ENCODE measurements around the gene EME2.

EME2 gene

DNA sequence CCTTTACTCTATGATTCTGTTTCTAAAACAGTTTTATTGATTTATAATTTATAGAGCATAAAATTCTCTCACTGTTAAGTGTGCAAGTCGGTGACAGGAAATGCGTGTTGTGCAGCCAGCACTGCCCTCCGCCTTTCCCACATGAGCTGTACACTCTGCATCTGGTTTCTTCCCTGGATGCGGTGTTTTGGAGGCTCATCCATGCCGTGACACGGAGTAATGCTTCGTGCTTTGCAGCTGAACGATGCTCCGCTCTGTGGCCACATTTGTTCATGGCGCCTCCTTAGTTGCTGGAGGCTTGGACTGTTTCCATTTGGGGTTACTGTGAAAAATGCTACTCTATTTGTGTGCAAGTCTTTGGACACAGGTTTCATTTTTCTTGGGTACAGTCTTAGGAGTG is 28.1 kb downstream of the EME2 start:
- no peak overlapping the region for H3K14ac ChIP-seq (ENCODE audit: low read length in 2 of 2)
- no peak overlapping the region for H3K9ac ChIP-seq (ENCODE audit: low read length)
- H4K91ac ChIP-seq (ENCODE audit: low read length), result no peak overlapping the region
- H2BK5ac ChIP-seq (ENCODE audit: low read depth, low read length, poor library complexity, severe bottlenecking), result no peak overlapping the region
- no peak overlapping the region for H3K23ac ChIP-seq (ENCODE audit: low read length in 2 of 2)
- peaks cover 5 to 10% of the 10 kb centered on the region in 2 experiments for H3K36me3 ChIP-seq (ENCODE audit: control insufficient read depth in 1 of 2, insufficient read depth in 2 of 2, low read depth in 1 of 2, low read length in 2 of 2)
- H2AFZ ChIP-seq (ENCODE audit: low read depth, low read length), result no peak overlapping the region
- H3K79me1 ChIP-seq (replicated peaks; ENCODE audit: low read length, poor library complexity, severe bottlenecking), result no peaks in the 10 kb centered on the region
- no peak overlapping the region for H3K4me3 ChIP-seq (ENCODE audit: insufficient read depth in 1 of 2, low read depth in 1 of 2, low read length in 2 of 2)
- H4K8ac ChIP-seq (ENCODE audit: low read length), result no peak overlapping the region
- no peak overlapping the region for H2BK15ac ChIP-seq (ENCODE audit: low read depth, poor library complexity, severe bottlenecking)
- H3K4ac ChIP-seq (ENCODE audit: low read depth in 1 of 2, low read length in 2 of 2), result no peak overlapping the region
- no peak overlapping the region for H2BK12ac ChIP-seq (ENCODE audit: low read length in 2 of 2)
- no peak overlapping the region for H3K4me2 ChIP-seq (ENCODE audit: low read length, poor library complexity, severe bottlenecking)
- WGBS, result 82% methylated on average over 10 of the region's 10 CpGs
- peaks cover 7% of the 10 kb centered on the region for H3K9me3 ChIP-seq (ENCODE audit: control insufficient read depth, low read length)
- H3K27me3 ChIP-seq (ENCODE audit: control insufficient read depth in 1 of 2, insufficient read depth in 1 of 2, low read length in 2 of 2), result no peaks in the 10 kb centered on the region
- H2BK120ac ChIP-seq (ENCODE audit: low read depth, low read length), result no peak overlapping the region
- no peak overlapping the region for H3K18ac ChIP-seq (ENCODE audit: low read depth in 1 of 2, low read length in 2 of 2)
- H3K27ac ChIP-seq (ENCODE audit: low read length, poor library complexity, severe bottlenecking), result no peak overlapping the region
- DNase-seq, result no peak
- no peak overlapping the region for H2AK5ac ChIP-seq (ENCODE audit: low read length, severe bottlenecking)
- no peaks in the 10 kb centered on the region for H3K4me1 ChIP-seq (ENCODE audit: control insufficient read depth, insufficient read depth, low read depth, low read length)

GRCh38 chr16:1807626-1808025 is 35.0 kb downstream of the EME2 start:
- Histone ChIP-seq H2BK5ac (ENCODE audit: low read depth, low read length, poor library complexity, severe bottlenecking) (no peak overlapping the region), H2BK15ac (ENCODE audit: low read depth, poor library complexity, severe bottlenecking) (no peak overlapping the region), H3K4me3 (ENCODE audit: insufficient read depth in 1 of 2, low read depth in 1 of 2, low read length in 2 of 2) (no peak overlapping the region), H3K18ac (ENCODE audit: low read depth in 1 of 2, low read length in 2 of 2) (no peak overlapping the region), H3K23ac (ENCODE audit: low read length in 2 of 2) (no peak overlapping the region), H2AFZ (ENCODE audit: low read depth, low read length) (no peak overlapping the region), H3K4ac (ENCODE audit: low read depth in 1 of 2, low read length in 2 of 2) (no peak overlapping the region), H4K8ac (ENCODE audit: low read length) (no peak overlapping the region), H3K36me3 (ENCODE audit: control insufficient read depth in 1 of 2, insufficient read depth in 2 of 2, low read depth in 1 of 2, low read length in 2 of 2) (peaks cover 32 to 53% of the 10 kb centered on the region in 2 experiments), H3K4me1 (ENCODE audit: control insufficient read depth, insufficient read depth, low read depth, low read length) (peaks cover 2% of the 10 kb centered on the region), H2BK120ac (ENCODE audit: low read depth, low read length) (no peak overlapping the region), H3K27me3 (ENCODE audit: control insufficient read depth in 1 of 2, insufficient read depth in 1 of 2, low read length in 2 of 2) (no peaks in the 10 kb centered on the region), H3K27ac (ENCODE audit: low read length, poor library complexity, severe bottlenecking) (no peak overlapping the region), H2BK12ac (ENCODE audit: low read length in 2 of 2) (no peak overlapping the region), H3K4me2 (ENCODE audit: low read length, poor library complexity, severe bottlenecking) (no peak overlapping the region), H3K9me3 (ENCODE audit: control insufficient read depth, low read length) (no peaks in the 10 kb centered on the region), H3K9ac (ENCODE audit: low read length) (no peak overlapping the region), H2AK5ac (ENCODE audit: low read length, severe bottlenecking) (no peak overlapping the region), H3K14ac (ENCODE audit: low read length in 2 of 2) (no peak overlapping the region), H3K79me1 (replicated peaks; ENCODE audit: low read length, poor library complexity, severe bottlenecking) (peaks cover 18% of the 10 kb centered on the region), H4K91ac (ENCODE audit: low read length) (no peak overlapping the region)
- WGBS, result 92% methylated on average over 10 of the region's 10 CpGs
- DNase-seq, result no peak

DNA sequence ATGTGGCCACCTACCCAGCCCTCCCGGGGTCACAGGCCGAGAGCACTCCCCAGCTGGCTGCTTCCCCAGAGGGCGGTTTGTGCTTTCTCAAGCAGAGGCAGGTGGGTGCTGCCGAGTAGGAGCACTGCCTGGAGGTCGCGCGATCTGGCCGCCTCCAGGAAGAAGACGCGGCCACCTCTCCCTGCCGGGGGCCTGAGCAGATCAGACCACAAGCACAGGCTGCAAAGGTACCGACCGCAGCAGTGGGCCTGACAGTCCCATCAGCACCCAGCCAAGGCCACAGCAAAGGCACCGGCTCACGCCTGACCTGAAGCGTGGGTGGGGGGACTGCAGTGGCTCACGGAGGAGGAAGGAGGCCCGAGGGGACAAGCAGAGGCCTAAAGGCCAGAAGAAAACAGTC is 36.1 kb downstream of the EME2 start:
- no peak overlapping the region for H3K4me2 ChIP-seq (ENCODE audit: low read length, poor library complexity, severe bottlenecking)
- H4K8ac ChIP-seq (ENCODE audit: low read length), result no peak overlapping the region
- no peaks in the 10 kb centered on the region for H3K27me3 ChIP-seq (ENCODE audit: control insufficient read depth in 1 of 2, insufficient read depth in 1 of 2, low read length in 2 of 2)
- H2BK15ac ChIP-seq (ENCODE audit: low read depth, poor library complexity, severe bottlenecking), result no peak overlapping the region
- H4K91ac ChIP-seq (ENCODE audit: low read length), result peak overlapping the region; percentile 34
- no peak overlapping the region for H3K9ac ChIP-seq (ENCODE audit: low read length)
- 89% methylated on average over 18 of the region's 18 CpGs for WGBS
- no peaks in the 10 kb centered on the region for H3K9me3 ChIP-seq (ENCODE audit: control insufficient read depth, low read length)
- no peak overlapping the region for H2AK5ac ChIP-seq (ENCODE audit: low read length, severe bottlenecking)
- peaks cover 7% of the 10 kb centered on the region for H3K4me1 ChIP-seq (ENCODE audit: control insufficient read depth, insufficient read depth, low read depth, low read length)
- peaks cover 18% of the 10 kb centered on the region for H3K79me1 ChIP-seq (replicated peaks; ENCODE audit: low read length, poor library complexity, severe bottlenecking)
- H2AFZ ChIP-seq (ENCODE audit: low read depth, low read length), result no peak overlapping the region
- no peak overlapping the region for H3K27ac ChIP-seq (ENCODE audit: low read length, poor library complexity, severe bottlenecking)
- no peak overlapping the region for H3K4ac ChIP-seq (ENCODE audit: low read depth in 1 of 2, low read length in 2 of 2)
- H3K36me3 ChIP-seq (ENCODE audit: control insufficient read depth in 1 of 2, insufficient read depth in 2 of 2, low read depth in 1 of 2, low read length in 2 of 2), result peaks cover 36 to 54% of the 10 kb centered on the region in 2 experiments
- no peak for DNase-seq
- no peak overlapping the region for H3K23ac ChIP-seq (ENCODE audit: low read length in 2 of 2)
- H3K14ac ChIP-seq (ENCODE audit: low read length in 2 of 2), result no peak overlapping the region
- H3K4me3 ChIP-seq (ENCODE audit: insufficient read depth in 1 of 2, low read depth in 1 of 2, low read length in 2 of 2), result no peak overlapping the region
- no peak overlapping the region for H2BK12ac ChIP-seq (ENCODE audit: low read length in 2 of 2)
- no peak overlapping the region for H2BK120ac ChIP-seq (ENCODE audit: low read depth, low read length)
- H3K18ac ChIP-seq (ENCODE audit: low read depth in 1 of 2, low read length in 2 of 2), result no peak overlapping the region
- no peak overlapping the region for H2BK5ac ChIP-seq (ENCODE audit: low read depth, low read length, poor library complexity, severe bottlenecking)

DNA sequence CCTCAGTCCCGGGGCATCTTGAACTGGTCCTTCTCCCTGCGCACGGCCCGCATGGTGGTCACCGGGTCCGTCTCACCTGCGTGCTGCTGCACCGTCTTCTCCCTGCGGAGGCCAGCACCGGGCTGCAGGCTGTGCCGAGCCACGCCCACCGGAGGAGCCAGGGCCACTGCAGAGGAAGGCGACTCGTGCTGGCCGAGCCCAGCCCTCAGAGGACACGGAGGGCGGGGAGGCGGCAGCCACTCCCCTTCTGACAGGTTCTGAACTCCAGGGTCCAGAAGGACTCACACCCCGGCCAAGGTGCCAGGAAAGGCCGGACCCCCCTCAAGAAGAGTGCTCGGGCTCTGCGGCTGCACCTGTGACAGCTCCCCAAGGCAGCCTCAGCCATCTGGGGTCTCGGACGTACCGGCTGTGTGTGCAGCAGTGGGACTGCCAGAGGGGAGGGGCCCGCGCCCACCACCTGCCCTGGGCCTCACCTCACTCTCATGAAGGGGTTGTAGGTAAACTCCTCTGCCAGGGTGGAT is 36.7 kb downstream of the EME2 start:
- no peak for DNase-seq
- H2AFZ ChIP-seq (ENCODE audit: low read depth, low read length), result no peak overlapping the region
- no peak overlapping the region for H3K27ac ChIP-seq (ENCODE audit: low read length, poor library complexity, severe bottlenecking)
- H2AK5ac ChIP-seq (ENCODE audit: low read length, severe bottlenecking), result no peak overlapping the region
- peaks cover 18% of the 10 kb centered on the region for H3K79me1 ChIP-seq (replicated peaks; ENCODE audit: low read length, poor library complexity, severe bottlenecking)
- 88% methylated on average over 28 of the region's 28 CpGs for WGBS
- no peak overlapping the region for H3K9ac ChIP-seq (ENCODE audit: low read length)
- H3K4ac ChIP-seq (ENCODE audit: low read depth in 1 of 2, low read length in 2 of 2), result no peak overlapping the region
- H3K4me3 ChIP-seq (ENCODE audit: insufficient read depth in 1 of 2, low read depth in 1 of 2, low read length in 2 of 2), result peak overlapping the region in 1 of 2 experiments; percentile 38
- no peak overlapping the region for H3K14ac ChIP-seq (ENCODE audit: low read length in 2 of 2)
- no peak overlapping the region for H3K18ac ChIP-seq (ENCODE audit: low read depth in 1 of 2, low read length in 2 of 2)
- no peak overlapping the region for H2BK5ac ChIP-seq (ENCODE audit: low read depth, low read length, poor library complexity, severe bottlenecking)
- no peaks in the 10 kb centered on the region for H3K9me3 ChIP-seq (ENCODE audit: control insufficient read depth, low read length)
- no peak overlapping the region for H2BK15ac ChIP-seq (ENCODE audit: low read depth, poor library complexity, severe bottlenecking)
- no peaks in the 10 kb centered on the region for H3K27me3 ChIP-seq (ENCODE audit: control insufficient read depth in 1 of 2, insufficient read depth in 1 of 2, low read length in 2 of 2)
- H2BK120ac ChIP-seq (ENCODE audit: low read depth, low read length), result no peak overlapping the region
- H3K4me1 ChIP-seq (ENCODE audit: control insufficient read depth, insufficient read depth, low read depth, low read length), result peaks cover 7% of the 10 kb centered on the region
- peaks cover 40 to 54% of the 10 kb centered on the region in 2 experiments for H3K36me3 ChIP-seq (ENCODE audit: control insufficient read depth in 1 of 2, insufficient read depth in 2 of 2, low read depth in 1 of 2, low read length in 2 of 2)
- no peak overlapping the region for H4K8ac ChIP-seq (ENCODE audit: low read length)
- H2BK12ac ChIP-seq (ENCODE audit: low read length in 2 of 2), result no peak overlapping the region
- no peak overlapping the region for H3K4me2 ChIP-seq (ENCODE audit: low read length, poor library complexity, severe bottlenecking)
- no peak overlapping the region for H3K23ac ChIP-seq (ENCODE audit: low read length in 2 of 2)
- no peak overlapping the region for H4K91ac ChIP-seq (ENCODE audit: low read length)
